Measurements from ENCODE around the gene CRADD. TPM values are rescaled to one million over a fixed set of nuclear protein-coding genes. Genes with fewer than 3 reads are reported as not detected.

Gene CRADD
- total RNA-seq, 4 donors from 2014 or later, result 16.1 to 43.3 (median 26.5) TPM

GRCh38 chr12:93803424-93803807 is 126.2 kb downstream of the CRADD start:
- no peak for TF ChIP-seq CTCF (IDR thresholded peaks at IDR 0.05)
- no peak for TF ChIP-seq POLR2A (IDR thresholded peaks at IDR 0.05)
- no peak overlapping the region for H3K4me3 ChIP-seq (ENCODE audit: low read depth, poor library complexity, severe bottlenecking)
- WGBS, 2 donors, result 11 to 15% methylated on average over 4 of the region's 4 CpGs
- intact Hi-C loops (cut with DNase I; ENCODE audit: low total_unique reads), result no loop called here
- no peak for DNase-seq (ENCODE audit: low spot score in 2 of 2)

- intact Hi-C loops (cut with DNase I; ENCODE audit: low total_unique reads), result no loop called here
- whole genome bisulfite sequencing, 2 donors, result 66 to 78% methylated on average over 5 of the region's 5 CpGs
- H3K4me3 ChIP-seq (ENCODE audit: low read depth, poor library complexity, severe bottlenecking), result no peak overlapping the region
- no peak for DNase-seq (ENCODE audit: low spot score in 2 of 2)
- TF ChIP-seq POLR2A (IDR thresholded peaks at IDR 0.05), result no peak
- no peak for TF ChIP-seq CTCF (IDR thresholded peaks at IDR 0.05)
Measured at GRCh38 chr12:93804392-93805179, 127.4 kb downstream of the CRADD start.

GRCh38 chr12:93805736-93806141 is 128.6 kb downstream of the CRADD start:
- 81 to 87% methylated on average over 4 of the region's 4 CpGs for WGBS, 2 donors
- TF ChIP-seq POLR2A (IDR thresholded peaks at IDR 0.05) (no peak), CTCF (IDR thresholded peaks at IDR 0.05) (no peak)
- no peak overlapping the region for H3K4me3 ChIP-seq (ENCODE audit: low read depth, poor library complexity, severe bottlenecking)
- DNase-seq (ENCODE audit: low spot score in 2 of 2), result no peak
- intact Hi-C loops (cut with DNase I; ENCODE audit: low total_unique reads), result no loop called here

- H3K4me3 ChIP-seq (ENCODE audit: low read depth, poor library complexity, severe bottlenecking), result no peak overlapping the region
- intact Hi-C loops (cut with DNase I; ENCODE audit: low total_unique reads), result no loop called here
- no peak for DNase-seq (ENCODE audit: low spot score in 2 of 2)
- 74 to 88% methylated on average over 2 of the region's 2 CpGs for WGBS, 2 donors
- TF ChIP-seq POLR2A (IDR thresholded peaks at IDR 0.05), result no peak
- no peak for TF ChIP-seq CTCF (IDR thresholded peaks at IDR 0.05)
Measured at GRCh38 chr12:93807354-93807753, 130.2 kb downstream of the CRADD start.

GRCh38 chr12:93808169-93808899 is 131.2 kb downstream of the CRADD start:
- 88 to 91% methylated on average over 6 of the region's 6 CpGs for WGBS, 2 donors
- DNase-seq (ENCODE audit: low spot score in 2 of 2), result no peak
- H3K4me3 ChIP-seq (ENCODE audit: low read depth, poor library complexity, severe bottlenecking), result no peak overlapping the region
- TF ChIP-seq CTCF (IDR thresholded peaks at IDR 0.05), result no peak
- TF ChIP-seq POLR2A (IDR thresholded peaks at IDR 0.05), result no peak
- intact Hi-C loops (cut with DNase I; ENCODE audit: low total_unique reads), result no loop called here
